PC-9 (cell line): ENCODE results near the gene SBSN. TPM values are rescaled to one million over a fixed set of nuclear protein-coding genes. Genes with fewer than 3 reads are reported as not detected.

Experiments used
- BruUV-seq: library from RNA; stranded (reverse); fragments of 400-500 nt; replicated peaks from 2 replicates; lab custom pipeline; 2021; lab: Mats Ljungman, UMichigan
- CTCF ChIA-PET: fragments of 300-600 bp; sonication (Branson Sonifier 250); formaldehyde crosslinking; loops from one replicate; lab custom pipeline; 2022; ENCODE audit warnings: antibody characterized with exemption; lab: Charles Lee
- POLR2A ChIA-PET: fragments of 300-600 bp; sonication (Branson Sonifier 250); formaldehyde crosslinking; loops from one replicate; lab custom pipeline; 2022; ENCODE audit warnings: antibody characterized with exemption; ENCODE audit not compliant: unreplicated experiment; lab: Charles Lee
- DNase-seq, 2 experiments: peaks; one replicate each; pipeline versions ENCODE4 v3.0.0 to v3.0.0-alpha.2; 2015 to 2022; ENCODE audit warnings: mixed read lengths in 1 of 2
- H2AFZ ChIP-seq: fragments of 200-600 bp; sonication (generic); 2 replicates; pipeline ENCODE4 v1.8.1; 2017; ENCODE audit warnings: antibody characterized with exemption
- H3F3A ChIP-seq: fragments of 200-600 bp; sonication (generic); 2 replicates; pipeline ENCODE4 v1.8.1; 2017; ENCODE audit warnings: antibody characterized with exemption, mild to moderate bottlenecking, low read depth; ENCODE audit not compliant: insufficient read depth
- H3K27ac ChIP-seq: fragments of 200-600 bp; sonication (generic); 2 replicates; pipeline ENCODE4 v1.6.1; 2016; ENCODE audit warnings: mixed run types
- H3K27me3 ChIP-seq: fragments of 200-600 bp; sonication (generic); 2 replicates; pipeline ENCODE4 v1.6.1; 2016; ENCODE audit warnings: low read depth, mixed run types; ENCODE audit not compliant: insufficient read depth
- H3K36me3 ChIP-seq: fragments of 200-600 bp; sonication (generic); 2 replicates; pipeline ENCODE4 v1.6.1; 2016; ENCODE audit warnings: low read depth, mixed run types
- H3K4me1 ChIP-seq: fragments of 200-600 bp; sonication (generic); replicated peaks from 2 replicates; pipeline ENCODE4 v1.6.1; 2016; ENCODE audit warnings: mixed run types; ENCODE audit not compliant: insufficient read depth
- H3K4me2 ChIP-seq: fragments of 200-600 bp; sonication (generic); 2 replicates; pipeline ENCODE4 v1.6.1; 2017; ENCODE audit warnings: mixed run types
- H3K4me3 ChIP-seq: fragments of 200-600 bp; sonication (generic); 2 replicates; pipeline ENCODE4 v1.6.1; 2016; ENCODE audit warnings: mixed run types
- H3K79me2 ChIP-seq: fragments of 200-600 bp; sonication (generic); 2 replicates; pipeline ENCODE4 v1.6.1; 2017; ENCODE audit warnings: low read depth, mixed run types
- H3K9me2 ChIP-seq: fragments of 200-600 bp; sonication (generic); 2 replicates; pipeline ENCODE4 v1.8.1; 2017; ENCODE audit warnings: mild to moderate bottlenecking; ENCODE audit not compliant: insufficient read depth
- H3K9me3 ChIP-seq: fragments of 200-600 bp; sonication (generic); 2 replicates; pipeline ENCODE4 v1.8.1; 2016; ENCODE audit warnings: low read depth; ENCODE audit not compliant: insufficient read depth
- H4K20me1 ChIP-seq: fragments of 200-600 bp; sonication (generic); 2 replicates; pipeline ENCODE4 v1.8.1; 2017; ENCODE audit not compliant: insufficient read depth
- EZH2 ChIP-seq: fragments of 200-600 bp; sonication (generic); IDR thresholded peaks from 2 replicates; pipeline ENCODE4 v1.8.0; 2017; ENCODE audit warnings: antibody characterized with exemption, low read depth
- intact Hi-C: fragments of 100-400 bp; cut with micrococcal nuclease; formaldehyde crosslinking; loops from one replicate; pipeline ENCODE4 v1.10.0; 2022; ENCODE audit not compliant: unreplicated experiment
- total RNA-seq: library from RNA; stranded (reverse); gene quantifications from 2 replicates; pipeline ENCODE4 v1.2.3, GENCODE V29; 2021
- TF ChIP-seq, protein P1 (sequence below): fragments of 200-600 bp; sonication (generic); conservative IDR thresholded peaks from 2 replicates; pipeline ENCODE4 v1.6.1; 2017; ENCODE audit warnings: mixed run types, antibody characterized with exemption, mild to moderate bottlenecking, moderate library complexity

Gene SBSN
- total RNA-seq, 1 experiment from 2014 or later = 0.76 TPM

- Histone ChIP-seq H3K27ac (no peak overlapping the region), H3K4me1 (0 out of 2 replicates have a peak, but pooled peaks cover 8% of the 10 kb centered on the region), H3K27me3 (peaks cover 9% of the 10 kb centered on the region; the same call in 1 of the 2 replicates), H3K9me2 (no peaks in the 10 kb centered on the region), H3F3A (no peaks in the 10 kb centered on the region; the same call in 1 of the 2 replicates), H3K4me2 (no peak overlapping the region), H3K36me3 (no peaks in the 10 kb centered on the region), H3K9me3 (no peaks in the 10 kb centered on the region), H4K20me1 (no peaks in the 10 kb centered on the region), H2AFZ (no peak overlapping the region), H3K79me2 (no peaks in the 10 kb centered on the region), H3K4me3 (no peak overlapping the region)
- TF ChIP-seq EZH2 = no peak
- TF ChIP-seq, protein P1, sequence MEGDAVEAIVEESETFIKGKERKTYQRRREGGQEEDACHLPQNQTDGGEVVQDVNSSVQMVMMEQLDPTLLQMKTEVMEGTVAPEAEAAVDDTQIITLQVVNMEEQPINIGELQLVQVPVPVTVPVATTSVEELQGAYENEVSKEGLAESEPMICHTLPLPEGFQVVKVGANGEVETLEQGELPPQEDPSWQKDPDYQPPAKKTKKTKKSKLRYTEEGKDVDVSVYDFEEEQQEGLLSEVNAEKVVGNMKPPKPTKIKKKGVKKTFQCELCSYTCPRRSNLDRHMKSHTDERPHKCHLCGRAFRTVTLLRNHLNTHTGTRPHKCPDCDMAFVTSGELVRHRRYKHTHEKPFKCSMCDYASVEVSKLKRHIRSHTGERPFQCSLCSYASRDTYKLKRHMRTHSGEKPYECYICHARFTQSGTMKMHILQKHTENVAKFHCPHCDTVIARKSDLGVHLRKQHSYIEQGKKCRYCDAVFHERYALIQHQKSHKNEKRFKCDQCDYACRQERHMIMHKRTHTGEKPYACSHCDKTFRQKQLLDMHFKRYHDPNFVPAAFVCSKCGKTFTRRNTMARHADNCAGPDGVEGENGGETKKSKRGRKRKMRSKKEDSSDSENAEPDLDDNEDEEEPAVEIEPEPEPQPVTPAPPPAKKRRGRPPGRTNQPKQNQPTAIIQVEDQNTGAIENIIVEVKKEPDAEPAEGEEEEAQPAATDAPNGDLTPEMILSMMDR = no peak
- intact Hi-C loops = no loop called here
- no peak for DNase-seq
- ChIA-PET POLR2A (no interaction called here), CTCF (interaction anchor here (1.1 kb wide), 1 partner anchor 15 kb away, joined by 3 read pairs; no protein-coding TSS in a partner anchor)
- BruUV-seq = no TSS peak
Measured at GRCh38 chr19:35524181-35524837, 3.8 kb downstream of the SBSN start.

GRCh38 chr19:35522745-35523327, 5.3 kb downstream of the SBSN start:
- H3K9me3 ChIP-seq = no peaks in the 10 kb centered on the region
- H3K79me2 ChIP-seq = no peaks in the 10 kb centered on the region
- intact Hi-C loops = no loop called here
- no peak overlapping the region for H3K4me2 ChIP-seq
- no peak overlapping the region for H2AFZ ChIP-seq
- no peak overlapping the region for H3K27ac ChIP-seq
- H3K36me3 ChIP-seq = no peaks in the 10 kb centered on the region
- H3K27me3 ChIP-seq = peaks cover 9% of the 10 kb centered on the region; the same call in 1 of the 2 replicates
- ChIA-PET CTCF (no interaction called here), POLR2A (no interaction called here)
- H3K4me3 ChIP-seq = no peak overlapping the region
- BruUV-seq = no TSS peak
- H3K4me1 ChIP-seq = 0 out of 2 replicates have a peak, but pooled peaks cover under 1% of the 10 kb centered on the region
- H3K9me2 ChIP-seq = no peaks in the 10 kb centered on the region
- TF ChIP-seq, protein P1 = no peak
- H4K20me1 ChIP-seq = no peaks in the 10 kb centered on the region
- no peak for DNase-seq
- H3F3A ChIP-seq = no peaks in the 10 kb centered on the region

DNA sequence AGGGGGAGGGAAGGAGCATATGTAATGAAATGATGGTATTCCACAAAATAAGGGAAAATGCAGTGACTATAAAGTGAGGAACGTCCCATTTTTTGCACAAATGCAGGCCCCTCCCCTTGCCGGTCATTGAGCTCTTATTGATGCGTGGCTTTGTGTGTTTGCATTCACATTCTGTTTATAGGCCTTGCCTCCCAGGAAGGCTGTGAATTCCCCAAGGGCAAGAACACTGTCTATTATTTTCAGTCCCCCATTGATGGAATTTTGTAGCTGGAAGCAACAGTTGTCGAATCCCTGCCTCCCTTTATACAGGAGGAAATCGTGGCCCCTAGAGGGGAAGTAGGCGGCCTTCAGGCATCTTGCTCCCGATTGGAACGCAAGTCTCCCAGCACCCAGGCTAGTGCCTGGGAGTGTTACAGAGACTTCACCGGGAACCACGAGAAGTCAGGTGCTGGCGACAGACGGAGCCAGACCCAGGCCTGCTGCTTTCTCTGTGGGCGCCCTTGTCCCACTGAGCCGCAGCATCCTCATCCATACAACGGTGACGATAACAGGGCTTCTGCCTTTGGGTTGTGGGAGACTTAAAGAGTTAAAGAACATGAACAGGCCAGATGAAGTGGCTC, 6.9 kb downstream of the SBSN start:
- ChIA-PET CTCF (no interaction called here), POLR2A (no interaction called here)
- BruUV-seq = no TSS peak

More for the DNA sequence above, 6.9 kb downstream of the SBSN start:
- Histone ChIP-seq H2AFZ (no peak overlapping the region), H3K9me3 (no peaks in the 10 kb centered on the region), H3F3A (no peaks in the 10 kb centered on the region), H3K27ac (no peak overlapping the region), H3K4me1 (no peaks in the 10 kb centered on the region), H3K36me3 (no peaks in the 10 kb centered on the region), H3K9me2 (no peaks in the 10 kb centered on the region), H4K20me1 (no peaks in the 10 kb centered on the region), H3K4me3 (no peak overlapping the region), H3K79me2 (no peaks in the 10 kb centered on the region), H3K27me3 (peaks cover 9% of the 10 kb centered on the region; the same call in 1 of the 2 replicates), H3K4me2 (no peak overlapping the region)
- no peak for TF ChIP-seq EZH2
- TF ChIP-seq, protein P1 = no peak
- intact Hi-C loops = no loop called here
- no peak for DNase-seq
